ENCODE measurements around the gene C9orf40.
A peak's percentile ranks its signal among the peaks of the same experiment; 100 is the strongest.

GRCh38 chr9:75001719-75002421 is 49.2 kb upstream of the C9orf40 start:
- peak; percentile 53 to 56 for TF ChIP-seq CTCF (IDR thresholded peaks at IDR 0.05; ENCODE audit: extremely low read depth in 1 of 2, insufficient read depth in 1 of 2, low read depth in 1 of 2, low read length in 2 of 2)
- TF ChIP-seq MYC (IDR thresholded peaks at IDR 0.05; ENCODE audit: low read depth, low read length), result no peak

Data from endothelial cell of umbilical vein (primary cell).